HEK293 (cell line): ENCODE results near the gene OPCML.

Experiments
- CTCF ChIA-PET: fragments of 350-600 bp; formaldehyde crosslinking; extraction: SDS; loops from one replicate; lab custom pipeline; 2021; ENCODE audit warnings: antibody characterized with exemption; lab: Yijun Ruan, JAX
- POLR2A ChIA-PET: fragments of 300-600 bp; formaldehyde crosslinking; extraction: SDS; loops from one replicate; lab custom pipeline; 2020; ENCODE audit warnings: antibody characterized with exemption, inconsistent platforms; lab: Yijun Ruan, JAX
- H3K27ac ChIP-seq: fragments of 200-500 bp; sonication (Bioruptor generic); 2 replicates; pipeline ENCODE4 v1.5.1; 2014; ENCODE audit warnings: low read depth, low read length, control low read depth, inconsistent platforms; ENCODE audit errors: extremely low read depth
- H3K36me3 ChIP-seq, 2 experiments: fragments of 200-500 bp in 1 of 2; sonication (Bioruptor generic) in 1 of 2; 1 replicate in 1 of 2; 2 replicates in 1 of 2; pipeline ENCODE4 v1.5.1; 2014 to 2017; ENCODE audit warnings: inconsistent platforms in 2 of 2, low read length in 2 of 2; ENCODE audit not compliant: control insufficient read depth in 2 of 2, insufficient read depth in 1 of 2
- H3K4me1 ChIP-seq: fragments of 200-500 bp; sonication (Bioruptor generic); 2 replicates; pipeline ENCODE4 v1.5.1; 2014; ENCODE audit warnings: mild to moderate bottlenecking, low read length, inconsistent platforms; ENCODE audit not compliant: control insufficient read depth, insufficient read depth
- H3K4me3 ChIP-seq: 2 replicates; pipeline ENCODE4 v1.5.1; 2011; ENCODE audit warnings: low read depth, mild to moderate bottlenecking, control low read depth, low read length, moderate library complexity
- H3K9me3 ChIP-seq: fragments of 200-500 bp; sonication (Bioruptor generic); 2 replicates; pipeline ENCODE4 v1.5.1; 2014; ENCODE audit warnings: low read depth, low read length, inconsistent platforms; ENCODE audit not compliant: control insufficient read depth, insufficient read depth
- HOXC10 ChIP-seq: sonication (generic); formaldehyde crosslinking; IDR thresholded peaks from 2 replicates; pipeline ENCODE4 v1.8.1; 2023; ENCODE audit warnings: mild to moderate bottlenecking, missing genetic modification reagents
- RBAK ChIP-seq: fragments of 450-650 bp; formaldehyde crosslinking; IDR thresholded peaks from 2 replicates; pipeline ENCODE4 v1.5.1; 2016; ENCODE audit warnings: missing biosample characterization, missing genetic modification characterization
- ZNF48 ChIP-seq: fragments of 450-650 bp; formaldehyde crosslinking; IDR thresholded peaks from 2 replicates; pipeline ENCODE4 v1.5.1; 2016; ENCODE audit warnings: missing biosample characterization, missing genetic modification characterization
- ZNF514 ChIP-seq: fragments of 450-650 bp; formaldehyde crosslinking; IDR thresholded peaks from 2 replicates; pipeline ENCODE4 v1.5.1; 2016; ENCODE audit warnings: missing biosample characterization, missing genetic modification characterization
- ZNF549 ChIP-seq: fragments of 450-650 bp; IDR thresholded peaks from 2 replicates; pipeline ENCODE4 v1.5.1; 2018; ENCODE audit warnings: missing biosample characterization, missing genetic modification characterization, mild to moderate bottlenecking, inconsistent platforms, moderate library complexity
- TF ChIP-seq, protein P1 (sequence below): fragments of 450-650 bp; formaldehyde crosslinking; IDR thresholded peaks from 2 replicates; pipeline ENCODE4 v1.5.1; 2016; ENCODE audit warnings: missing biosample characterization, missing genetic modification characterization
- TF ChIP-seq, protein P2 (sequence below): fragments of 450-650 bp; formaldehyde crosslinking; IDR thresholded peaks from 2 replicates; pipeline ENCODE4 v1.5.1; 2016; ENCODE audit warnings: missing biosample characterization, missing genetic modification characterization
- TF ChIP-seq, protein P3 (sequence below): fragments of 450-650 bp; formaldehyde crosslinking; IDR thresholded peaks from 2 replicates; pipeline ENCODE4 v1.5.1; 2016; ENCODE audit warnings: missing biosample characterization, missing genetic modification characterization, borderline replicate concordance
- TF ChIP-seq, protein P4 (sequence below): fragments of 450-650 bp; formaldehyde crosslinking; IDR thresholded peaks from 2 replicates; pipeline ENCODE4 v1.5.1; 2016; ENCODE audit warnings: missing biosample characterization, missing genetic modification characterization
- TF ChIP-seq, protein P5 (sequence below): fragments of 450-650 bp; formaldehyde crosslinking; IDR thresholded peaks from 2 replicates; pipeline ENCODE4 v1.5.1; 2016; ENCODE audit warnings: missing biosample characterization, missing genetic modification characterization
- TF ChIP-seq, protein P6 (sequence below): fragments of 450-650 bp; formaldehyde crosslinking; IDR thresholded peaks from 2 replicates; pipeline ENCODE4 v1.5.1; 2017; ENCODE audit warnings: missing biosample characterization, missing genetic modification characterization
- TF ChIP-seq, protein P7 (sequence below): fragments of 450-650 bp; formaldehyde crosslinking; IDR thresholded peaks from 2 replicates; pipeline ENCODE4 v1.5.1; 2016; ENCODE audit warnings: missing biosample characterization, missing genetic modification characterization

The OPCML gene

DNA sequence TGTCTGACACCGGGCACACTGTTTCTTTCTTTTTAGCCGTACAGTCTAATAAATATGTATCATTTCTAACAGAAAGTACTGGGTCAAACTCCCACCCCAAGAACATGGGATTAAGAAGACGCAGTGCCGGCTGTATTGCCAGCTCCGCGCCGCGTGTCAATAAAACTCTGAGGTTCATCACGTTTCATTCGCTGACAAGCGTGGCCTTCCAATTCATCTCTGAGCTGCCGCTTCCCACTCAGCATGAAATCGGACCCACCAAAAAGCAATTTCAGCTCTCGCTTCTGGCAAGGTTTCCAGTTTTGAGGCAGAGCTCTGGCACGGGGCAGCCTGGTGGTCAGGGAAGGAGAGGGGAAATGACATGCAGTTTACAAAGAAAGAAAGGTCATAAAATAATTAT, 819.8 kb downstream of the OPCML start:
- no peak overlapping the region for H3K4me3 ChIP-seq
- ChIA-PET POLR2A (no interaction called here), CTCF (no interaction called here)
- H3K27ac ChIP-seq: no peak overlapping the region
- H3K9me3 ChIP-seq: no peaks in the 10 kb centered on the region
- no peaks in the 10 kb centered on the region for H3K36me3 ChIP-seq
- TF ChIP-seq, protein P1, sequence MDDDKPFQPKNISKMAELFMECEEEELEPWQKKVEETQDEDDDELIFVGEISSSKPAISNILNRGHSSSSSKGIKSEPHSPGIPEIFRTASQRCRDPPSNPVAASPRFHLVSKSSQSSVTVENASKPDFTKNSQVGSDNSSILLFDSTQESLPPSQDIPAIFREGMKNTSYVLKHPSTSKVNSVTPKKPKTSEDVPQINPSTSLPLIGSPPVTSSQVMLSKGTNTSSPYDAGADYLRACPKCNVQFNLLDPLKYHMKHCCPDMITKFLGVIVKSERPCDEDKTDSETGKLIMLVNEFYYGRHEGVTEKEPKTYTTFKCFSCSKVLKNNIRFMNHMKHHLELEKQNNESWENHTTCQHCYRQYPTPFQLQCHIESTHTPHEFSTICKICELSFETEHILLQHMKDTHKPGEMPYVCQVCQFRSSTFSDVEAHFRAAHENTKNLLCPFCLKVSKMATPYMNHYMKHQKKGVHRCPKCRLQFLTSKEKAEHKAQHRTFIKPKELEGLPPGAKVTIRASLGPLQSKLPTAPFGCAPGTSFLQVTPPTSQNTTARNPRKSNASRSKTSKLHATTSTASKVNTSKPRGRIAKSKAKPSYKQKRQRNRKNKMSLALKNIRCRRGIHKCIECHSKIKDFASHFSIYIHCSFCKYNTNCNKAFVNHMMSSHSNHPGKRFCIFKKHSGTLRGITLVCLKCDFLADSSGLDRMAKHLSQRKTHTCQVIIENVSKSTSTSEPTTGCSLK (tag by site-specific recombination): no peak
- TF ChIP-seq HOXC10 (CRISPR knock-in tag): no peak
- TF ChIP-seq, protein P2, sequence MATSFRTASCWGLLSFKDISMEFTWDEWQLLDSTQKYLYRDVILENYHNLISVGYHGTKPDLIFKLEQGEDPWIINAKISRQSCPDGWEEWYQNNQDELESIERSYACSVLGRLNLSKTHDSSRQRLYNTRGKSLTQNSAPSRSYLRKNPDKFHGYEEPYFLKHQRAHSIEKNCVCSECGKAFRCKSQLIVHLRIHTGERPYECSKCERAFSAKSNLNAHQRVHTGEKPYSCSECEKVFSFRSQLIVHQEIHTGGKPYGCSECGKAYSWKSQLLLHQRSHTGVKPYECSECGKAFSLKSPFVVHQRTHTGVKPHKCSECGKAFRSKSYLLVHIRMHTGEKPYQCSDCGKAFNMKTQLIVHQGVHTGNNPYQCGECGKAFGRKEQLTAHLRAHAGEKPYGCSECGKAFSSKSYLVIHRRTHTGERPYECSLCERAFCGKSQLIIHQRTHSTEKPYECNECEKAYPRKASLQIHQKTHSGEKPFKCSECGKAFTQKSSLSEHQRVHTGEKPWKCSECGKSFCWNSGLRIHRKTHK (tag by site-specific recombination): no peak
- TF ChIP-seq, protein P3, sequence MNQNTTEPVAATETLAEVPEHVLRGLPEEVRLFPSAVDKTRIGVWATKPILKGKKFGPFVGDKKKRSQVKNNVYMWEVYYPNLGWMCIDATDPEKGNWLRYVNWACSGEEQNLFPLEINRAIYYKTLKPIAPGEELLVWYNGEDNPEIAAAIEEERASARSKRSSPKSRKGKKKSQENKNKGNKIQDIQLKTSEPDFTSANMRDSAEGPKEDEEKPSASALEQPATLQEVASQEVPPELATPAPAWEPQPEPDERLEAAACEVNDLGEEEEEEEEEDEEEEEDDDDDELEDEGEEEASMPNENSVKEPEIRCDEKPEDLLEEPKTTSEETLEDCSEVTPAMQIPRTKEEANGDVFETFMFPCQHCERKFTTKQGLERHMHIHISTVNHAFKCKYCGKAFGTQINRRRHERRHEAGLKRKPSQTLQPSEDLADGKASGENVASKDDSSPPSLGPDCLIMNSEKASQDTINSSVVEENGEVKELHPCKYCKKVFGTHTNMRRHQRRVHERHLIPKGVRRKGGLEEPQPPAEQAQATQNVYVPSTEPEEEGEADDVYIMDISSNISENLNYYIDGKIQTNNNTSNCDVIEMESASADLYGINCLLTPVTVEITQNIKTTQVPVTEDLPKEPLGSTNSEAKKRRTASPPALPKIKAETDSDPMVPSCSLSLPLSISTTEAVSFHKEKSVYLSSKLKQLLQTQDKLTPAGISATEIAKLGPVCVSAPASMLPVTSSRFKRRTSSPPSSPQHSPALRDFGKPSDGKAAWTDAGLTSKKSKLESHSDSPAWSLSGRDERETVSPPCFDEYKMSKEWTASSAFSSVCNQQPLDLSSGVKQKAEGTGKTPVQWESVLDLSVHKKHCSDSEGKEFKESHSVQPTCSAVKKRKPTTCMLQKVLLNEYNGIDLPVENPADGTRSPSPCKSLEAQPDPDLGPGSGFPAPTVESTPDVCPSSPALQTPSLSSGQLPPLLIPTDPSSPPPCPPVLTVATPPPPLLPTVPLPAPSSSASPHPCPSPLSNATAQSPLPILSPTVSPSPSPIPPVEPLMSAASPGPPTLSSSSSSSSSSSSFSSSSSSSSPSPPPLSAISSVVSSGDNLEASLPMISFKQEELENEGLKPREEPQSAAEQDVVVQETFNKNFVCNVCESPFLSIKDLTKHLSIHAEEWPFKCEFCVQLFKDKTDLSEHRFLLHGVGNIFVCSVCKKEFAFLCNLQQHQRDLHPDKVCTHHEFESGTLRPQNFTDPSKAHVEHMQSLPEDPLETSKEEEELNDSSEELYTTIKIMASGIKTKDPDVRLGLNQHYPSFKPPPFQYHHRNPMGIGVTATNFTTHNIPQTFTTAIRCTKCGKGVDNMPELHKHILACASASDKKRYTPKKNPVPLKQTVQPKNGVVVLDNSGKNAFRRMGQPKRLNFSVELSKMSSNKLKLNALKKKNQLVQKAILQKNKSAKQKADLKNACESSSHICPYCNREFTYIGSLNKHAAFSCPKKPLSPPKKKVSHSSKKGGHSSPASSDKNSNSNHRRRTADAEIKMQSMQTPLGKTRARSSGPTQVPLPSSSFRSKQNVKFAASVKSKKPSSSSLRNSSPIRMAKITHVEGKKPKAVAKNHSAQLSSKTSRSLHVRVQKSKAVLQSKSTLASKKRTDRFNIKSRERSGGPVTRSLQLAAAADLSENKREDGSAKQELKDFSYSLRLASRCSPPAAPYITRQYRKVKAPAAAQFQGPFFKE (tag by site-specific recombination): no peak
- no peak for TF ChIP-seq RBAK
- TF ChIP-seq ZNF549 (tag by site-specific recombination): no peak
- TF ChIP-seq, protein P4, sequence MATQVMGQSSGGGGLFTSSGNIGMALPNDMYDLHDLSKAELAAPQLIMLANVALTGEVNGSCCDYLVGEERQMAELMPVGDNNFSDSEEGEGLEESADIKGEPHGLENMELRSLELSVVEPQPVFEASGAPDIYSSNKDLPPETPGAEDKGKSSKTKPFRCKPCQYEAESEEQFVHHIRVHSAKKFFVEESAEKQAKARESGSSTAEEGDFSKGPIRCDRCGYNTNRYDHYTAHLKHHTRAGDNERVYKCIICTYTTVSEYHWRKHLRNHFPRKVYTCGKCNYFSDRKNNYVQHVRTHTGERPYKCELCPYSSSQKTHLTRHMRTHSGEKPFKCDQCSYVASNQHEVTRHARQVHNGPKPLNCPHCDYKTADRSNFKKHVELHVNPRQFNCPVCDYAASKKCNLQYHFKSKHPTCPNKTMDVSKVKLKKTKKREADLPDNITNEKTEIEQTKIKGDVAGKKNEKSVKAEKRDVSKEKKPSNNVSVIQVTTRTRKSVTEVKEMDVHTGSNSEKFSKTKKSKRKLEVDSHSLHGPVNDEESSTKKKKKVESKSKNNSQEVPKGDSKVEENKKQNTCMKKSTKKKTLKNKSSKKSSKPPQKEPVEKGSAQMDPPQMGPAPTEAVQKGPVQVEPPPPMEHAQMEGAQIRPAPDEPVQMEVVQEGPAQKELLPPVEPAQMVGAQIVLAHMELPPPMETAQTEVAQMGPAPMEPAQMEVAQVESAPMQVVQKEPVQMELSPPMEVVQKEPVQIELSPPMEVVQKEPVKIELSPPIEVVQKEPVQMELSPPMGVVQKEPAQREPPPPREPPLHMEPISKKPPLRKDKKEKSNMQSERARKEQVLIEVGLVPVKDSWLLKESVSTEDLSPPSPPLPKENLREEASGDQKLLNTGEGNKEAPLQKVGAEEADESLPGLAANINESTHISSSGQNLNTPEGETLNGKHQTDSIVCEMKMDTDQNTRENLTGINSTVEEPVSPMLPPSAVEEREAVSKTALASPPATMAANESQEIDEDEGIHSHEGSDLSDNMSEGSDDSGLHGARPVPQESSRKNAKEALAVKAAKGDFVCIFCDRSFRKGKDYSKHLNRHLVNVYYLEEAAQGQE (tag by site-specific recombination): no peak
- TF ChIP-seq, protein P5, sequence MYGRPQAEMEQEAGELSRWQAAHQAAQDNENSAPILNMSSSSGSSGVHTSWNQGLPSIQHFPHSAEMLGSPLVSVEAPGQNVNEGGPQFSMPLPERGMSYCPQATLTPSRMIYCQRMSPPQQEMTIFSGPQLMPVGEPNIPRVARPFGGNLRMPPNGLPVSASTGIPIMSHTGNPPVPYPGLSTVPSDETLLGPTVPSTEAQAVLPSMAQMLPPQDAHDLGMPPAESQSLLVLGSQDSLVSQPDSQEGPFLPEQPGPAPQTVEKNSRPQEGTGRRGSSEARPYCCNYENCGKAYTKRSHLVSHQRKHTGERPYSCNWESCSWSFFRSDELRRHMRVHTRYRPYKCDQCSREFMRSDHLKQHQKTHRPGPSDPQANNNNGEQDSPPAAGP (tag by site-specific recombination): no peak
- TF ChIP-seq, protein P6, sequence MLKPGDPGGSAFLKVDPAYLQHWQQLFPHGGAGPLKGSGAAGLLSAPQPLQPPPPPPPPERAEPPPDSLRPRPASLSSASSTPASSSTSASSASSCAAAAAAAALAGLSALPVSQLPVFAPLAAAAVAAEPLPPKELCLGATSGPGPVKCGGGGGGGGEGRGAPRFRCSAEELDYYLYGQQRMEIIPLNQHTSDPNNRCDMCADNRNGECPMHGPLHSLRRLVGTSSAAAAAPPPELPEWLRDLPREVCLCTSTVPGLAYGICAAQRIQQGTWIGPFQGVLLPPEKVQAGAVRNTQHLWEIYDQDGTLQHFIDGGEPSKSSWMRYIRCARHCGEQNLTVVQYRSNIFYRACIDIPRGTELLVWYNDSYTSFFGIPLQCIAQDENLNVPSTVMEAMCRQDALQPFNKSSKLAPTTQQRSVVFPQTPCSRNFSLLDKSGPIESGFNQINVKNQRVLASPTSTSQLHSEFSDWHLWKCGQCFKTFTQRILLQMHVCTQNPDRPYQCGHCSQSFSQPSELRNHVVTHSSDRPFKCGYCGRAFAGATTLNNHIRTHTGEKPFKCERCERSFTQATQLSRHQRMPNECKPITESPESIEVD (tag by site-specific recombination): no peak
- no peak for TF ChIP-seq ZNF48 (tag by site-specific recombination)
- TF ChIP-seq, protein P7, sequence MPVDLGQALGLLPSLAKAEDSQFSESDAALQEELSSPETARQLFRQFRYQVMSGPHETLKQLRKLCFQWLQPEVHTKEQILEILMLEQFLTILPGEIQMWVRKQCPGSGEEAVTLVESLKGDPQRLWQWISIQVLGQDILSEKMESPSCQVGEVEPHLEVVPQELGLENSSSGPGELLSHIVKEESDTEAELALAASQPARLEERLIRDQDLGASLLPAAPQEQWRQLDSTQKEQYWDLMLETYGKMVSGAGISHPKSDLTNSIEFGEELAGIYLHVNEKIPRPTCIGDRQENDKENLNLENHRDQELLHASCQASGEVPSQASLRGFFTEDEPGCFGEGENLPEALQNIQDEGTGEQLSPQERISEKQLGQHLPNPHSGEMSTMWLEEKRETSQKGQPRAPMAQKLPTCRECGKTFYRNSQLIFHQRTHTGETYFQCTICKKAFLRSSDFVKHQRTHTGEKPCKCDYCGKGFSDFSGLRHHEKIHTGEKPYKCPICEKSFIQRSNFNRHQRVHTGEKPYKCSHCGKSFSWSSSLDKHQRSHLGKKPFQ: no peak
- no peak for TF ChIP-seq ZNF514 (tag by site-specific recombination)
- H3K4me1 ChIP-seq: no peaks in the 10 kb centered on the region
